T follicular helper cell (primary cell): ENCODE measurements around the gene RASA3.

ENCODE experiments used
- DNase-seq: peaks from one replicate; pipeline ENCODE4 v3.0.0-alpha.2; 2020; ENCODE audit warnings: low read depth

Gene RASA3

DNA sequence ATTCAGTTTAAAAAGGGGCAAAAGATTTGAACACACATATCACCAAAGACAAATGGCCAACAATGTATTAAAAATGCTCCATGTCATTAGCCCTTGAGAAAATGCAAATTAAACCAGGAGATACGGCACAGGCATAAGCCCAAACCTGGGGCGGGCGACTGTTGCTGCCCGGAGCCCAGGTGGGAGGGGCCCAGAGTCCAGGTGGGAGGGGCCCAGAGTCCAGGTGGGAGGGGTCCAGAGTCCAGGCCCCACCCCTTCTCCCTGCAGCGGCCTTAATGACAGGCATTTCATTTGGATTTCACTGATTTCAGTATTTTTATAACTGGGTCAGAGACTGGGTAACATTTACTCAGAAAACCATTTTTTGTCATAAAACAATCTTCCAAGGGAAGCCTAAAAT, 78.2 kb downstream of the RASA3 start:
- DNase-seq, result no peak

DNA sequence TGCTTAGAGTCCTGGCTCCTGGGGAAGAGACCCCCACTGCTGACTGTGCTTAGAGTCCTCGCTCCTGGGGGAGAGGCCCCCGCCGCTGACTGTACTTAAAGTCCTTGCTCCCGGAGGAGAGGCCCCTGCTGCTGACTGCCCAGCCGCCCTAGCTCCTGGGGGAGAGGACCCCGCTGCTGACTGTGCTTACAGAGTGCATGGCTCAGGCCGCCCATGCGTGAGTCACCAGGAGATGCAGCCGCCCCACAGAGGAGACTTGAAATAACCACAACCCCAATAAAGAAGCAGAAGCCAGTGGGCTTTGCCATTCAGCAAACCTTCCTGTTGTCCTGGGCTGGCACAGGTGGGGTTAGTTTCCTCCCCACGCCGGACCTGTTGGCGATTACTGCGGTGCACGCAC, 79.4 kb downstream of the RASA3 start:
- DNase-seq, result no peak

GRCh38 chr13:114050536-114051450, 81.6 kb downstream of the RASA3 start:
- DNase-seq, result no peak

- DNase-seq, result no peak
Measured at GRCh38 chr13:114049626-114050101, 82.8 kb downstream of the RASA3 start.

GRCh38 chr13:114049026-114049425, 83.4 kb downstream of the RASA3 start:
- DNase-seq, result no peak

- no peak for DNase-seq
Measured at GRCh38 chr13:114048443-114048842, 84.0 kb downstream of the RASA3 start.

DNA sequence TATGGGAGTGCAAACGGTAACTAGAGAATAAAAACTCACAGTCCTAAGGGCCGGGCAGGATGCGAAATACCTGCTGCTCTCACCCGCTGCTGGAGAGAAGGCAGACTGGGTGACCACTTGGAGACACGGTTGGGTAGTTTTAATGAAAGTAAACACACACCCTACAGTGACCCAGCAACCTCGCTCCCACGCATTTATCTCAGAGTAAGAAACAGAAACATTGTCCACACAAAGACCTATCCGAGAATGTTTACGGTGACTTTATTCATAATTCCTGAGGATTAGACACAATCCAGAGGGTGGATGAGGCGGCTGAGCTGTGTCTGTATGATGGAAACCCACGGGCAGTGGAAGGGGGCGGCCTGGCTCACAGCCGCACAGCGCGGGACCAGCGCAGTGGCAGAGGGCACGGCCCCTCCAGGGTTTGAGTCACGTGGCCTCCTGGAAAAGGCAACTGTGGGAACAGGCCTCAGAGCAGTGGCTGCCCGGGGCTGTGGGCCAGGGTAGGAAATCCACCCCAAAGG, 85.0 kb downstream of the RASA3 start:
- no peak for DNase-seq

DNA sequence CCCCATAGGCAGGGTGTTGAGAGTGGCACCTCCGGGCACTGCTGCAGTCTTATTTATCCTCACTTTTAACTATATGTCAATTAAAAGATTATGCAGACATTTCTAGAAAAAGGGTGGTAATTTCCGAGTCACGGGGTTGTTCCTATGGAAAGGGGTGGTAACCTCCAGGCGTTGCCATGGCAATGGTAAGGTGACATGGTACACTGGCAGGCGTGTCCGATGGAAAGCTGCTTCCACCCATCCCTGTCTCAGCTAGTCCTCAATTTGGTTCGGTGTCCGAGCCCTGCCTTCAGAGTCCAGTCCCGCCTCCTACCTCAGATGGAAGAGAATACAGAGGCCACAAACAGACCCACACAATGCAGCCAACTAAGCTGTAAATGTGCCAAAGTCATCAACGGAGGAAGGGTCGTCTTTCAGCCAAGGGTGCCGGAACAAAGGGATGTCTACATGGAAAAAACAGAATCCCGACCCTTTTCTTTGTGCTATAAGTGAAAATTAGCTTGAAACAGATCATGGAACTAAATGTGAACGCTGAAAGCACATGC, 85.9 kb downstream of the RASA3 start:
- no peak for DNase-seq

DNA sequence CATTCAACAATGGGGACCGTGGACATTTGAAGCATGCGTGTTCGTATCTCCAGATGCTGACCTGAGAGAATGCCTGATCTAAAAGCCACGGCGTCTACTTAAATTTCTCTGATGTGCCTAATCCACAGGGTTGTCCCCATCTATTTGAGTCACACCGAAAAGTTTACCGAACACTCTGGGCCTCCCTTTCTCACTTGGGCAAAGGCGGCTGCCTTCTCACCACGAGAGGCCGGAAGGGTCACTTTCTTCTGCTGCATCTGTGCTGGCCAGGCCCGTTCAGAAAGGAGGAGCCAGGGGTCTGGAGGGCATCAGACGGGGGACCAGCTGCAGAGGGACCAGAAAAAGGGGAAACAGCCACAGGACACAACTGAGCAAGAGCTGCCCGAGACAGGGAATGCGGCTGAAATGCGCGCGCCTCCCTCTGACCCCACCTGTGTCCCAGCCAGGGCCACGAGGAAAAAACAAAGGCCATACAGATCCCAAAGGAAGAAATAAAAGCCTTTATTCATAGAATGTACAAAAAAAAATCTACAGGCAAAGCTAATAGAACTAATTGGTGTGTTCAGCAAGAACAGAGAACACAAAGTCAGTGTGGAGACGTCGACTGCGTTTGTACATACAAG, 87.2 kb downstream of the RASA3 start:
- DNase-seq, result no peak

DNA sequence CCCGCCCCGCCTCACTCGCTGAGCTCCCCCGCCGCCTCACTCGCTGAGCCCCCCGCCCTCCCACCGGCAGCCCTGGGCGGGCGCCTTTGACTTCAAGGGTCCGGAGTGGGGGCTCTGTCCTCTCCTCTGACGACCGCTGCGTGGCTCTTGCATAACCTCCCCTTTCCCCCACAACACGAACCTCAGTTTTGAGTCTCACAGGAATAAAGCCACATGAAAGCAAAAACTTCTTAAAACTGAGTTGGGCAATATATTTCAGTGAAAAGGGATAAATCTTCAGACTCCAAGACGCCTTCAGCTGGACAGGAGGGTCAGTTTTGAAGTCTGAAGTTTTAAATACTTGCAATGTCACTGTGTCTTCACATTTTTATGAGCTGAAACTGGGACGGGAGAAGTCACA, 87.9 kb downstream of the RASA3 start:
- DNase-seq, result no peak

DNA sequence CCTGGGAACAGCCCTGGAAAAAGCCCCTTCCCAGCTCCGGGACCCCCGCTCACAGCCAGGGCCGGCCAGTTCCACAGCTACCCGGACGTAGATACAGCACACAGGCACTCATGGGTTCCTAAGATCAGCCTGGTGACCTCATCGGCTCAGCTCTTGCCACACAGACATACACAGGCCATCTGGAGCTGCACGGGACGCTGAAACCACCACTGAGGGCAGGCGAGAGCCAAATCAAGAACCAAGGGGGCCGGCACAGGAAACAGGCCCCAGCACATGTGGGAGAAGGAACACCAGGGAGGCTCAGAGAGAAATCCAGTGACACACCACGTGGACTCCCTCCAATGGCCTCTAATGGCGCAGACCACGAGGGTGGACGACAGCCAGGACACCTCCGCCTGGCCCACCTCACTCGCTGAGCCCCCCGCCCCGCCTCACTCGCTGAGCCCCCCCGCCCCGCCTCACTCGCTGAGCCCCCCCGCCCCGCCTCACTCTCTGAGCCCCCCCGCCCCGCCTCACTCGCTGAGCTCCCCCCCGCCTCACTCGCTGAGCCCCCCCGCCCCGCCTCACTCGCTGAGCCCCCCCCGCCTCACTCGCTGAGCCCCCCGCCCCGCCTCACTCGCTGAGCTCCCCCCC, 88.9 kb downstream of the RASA3 start:
- DNase-seq, result no peak

DNA sequence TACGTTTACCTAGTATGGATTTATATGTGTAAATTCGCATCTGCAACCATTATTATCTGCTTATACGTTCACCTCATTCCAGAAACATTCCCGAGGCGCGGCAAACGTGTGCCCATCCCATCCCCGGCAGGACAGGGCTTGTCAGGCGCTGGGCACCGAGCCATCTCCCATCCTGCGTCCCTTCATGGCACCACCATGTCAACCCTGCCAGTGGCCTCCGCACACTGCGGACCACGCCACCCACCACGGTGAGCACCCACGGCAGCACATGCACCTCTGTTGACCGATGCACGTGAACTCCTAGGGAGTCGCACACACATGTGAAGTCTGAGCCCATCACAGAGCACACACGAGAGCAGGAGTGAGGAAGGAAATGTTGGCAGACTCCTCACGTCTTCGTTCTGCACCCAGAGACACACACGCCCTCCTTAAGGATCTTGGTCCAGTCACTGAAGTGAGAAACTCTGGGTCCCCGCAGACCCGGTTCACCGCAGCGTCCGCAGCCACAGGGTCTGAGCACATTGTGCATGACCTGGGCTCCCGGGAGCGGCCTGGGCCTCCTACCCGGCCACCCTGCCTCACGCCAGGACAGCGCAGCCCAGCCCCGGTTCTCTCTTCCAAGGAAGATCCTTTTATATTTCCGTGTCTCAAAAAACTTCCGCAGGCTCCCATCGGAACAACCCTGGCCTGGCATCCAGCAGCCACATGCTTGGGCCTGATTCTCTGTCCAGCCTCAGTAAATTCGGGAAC, 90.2 kb downstream of the RASA3 start:
- DNase-seq, result no peak

DNA sequence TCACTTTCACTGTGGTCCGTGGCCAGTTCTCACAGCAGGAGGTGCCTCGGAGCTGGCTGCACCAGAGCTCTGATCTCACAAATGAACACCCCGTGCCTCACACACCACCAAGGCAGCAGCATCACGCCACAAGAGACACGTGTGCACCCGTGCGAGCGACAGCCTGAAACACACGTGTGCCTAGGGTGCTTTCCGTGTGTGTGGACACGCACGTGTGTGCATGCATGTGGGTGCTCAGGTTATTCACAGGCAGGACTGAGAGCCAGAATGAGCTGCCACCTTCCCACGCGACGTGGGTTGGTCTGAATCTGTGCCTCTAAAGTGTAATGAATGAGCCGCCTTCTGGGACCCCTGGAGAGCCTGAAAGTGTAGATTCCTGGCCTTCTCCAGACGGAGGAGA, 90.9 kb downstream of the RASA3 start:
- no peak for DNase-seq

GRCh38 chr13:114039471-114040141, 92.8 kb downstream of the RASA3 start:
- no peak for DNase-seq

DNA sequence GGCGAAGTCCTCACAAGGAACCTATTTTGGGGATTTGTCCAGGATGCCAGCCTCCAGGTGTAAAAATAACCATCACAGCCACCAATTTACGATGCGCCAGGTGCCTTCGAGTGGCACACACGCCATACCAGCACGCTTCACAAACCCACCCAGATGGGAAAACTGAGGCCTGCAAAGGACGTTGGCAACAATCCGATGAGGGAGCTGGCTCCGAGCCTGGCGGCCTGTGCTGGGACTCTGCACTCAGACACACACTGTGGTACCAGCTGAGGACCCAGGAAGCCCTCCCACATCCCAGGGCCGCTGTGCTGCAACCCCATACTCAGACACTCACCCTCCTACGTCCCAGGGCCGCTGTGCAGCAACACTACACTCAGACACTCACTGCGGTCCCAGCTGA, 93.5 kb downstream of the RASA3 start:
- no peak for DNase-seq

DNA sequence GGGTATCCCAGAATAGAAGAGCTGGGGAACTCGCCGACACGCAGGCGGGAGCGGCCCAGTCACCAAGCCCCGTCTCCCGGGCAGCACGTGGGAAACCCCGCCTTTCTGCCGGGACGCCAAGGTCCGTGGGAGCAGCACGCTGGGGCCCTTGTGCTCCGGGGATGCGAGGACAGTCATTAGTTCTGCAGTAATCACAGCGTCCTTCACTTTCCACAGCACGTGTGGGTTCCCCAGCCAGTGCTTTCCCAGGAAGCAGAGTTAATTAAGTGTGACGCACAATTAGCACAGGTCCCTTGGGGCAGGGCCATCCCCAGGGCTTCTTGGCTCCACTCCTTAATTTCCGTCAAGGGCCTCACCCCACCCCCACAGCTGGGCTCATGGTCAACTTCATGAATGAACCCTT, 94.2 kb downstream of the RASA3 start:
- no peak for DNase-seq

DNA sequence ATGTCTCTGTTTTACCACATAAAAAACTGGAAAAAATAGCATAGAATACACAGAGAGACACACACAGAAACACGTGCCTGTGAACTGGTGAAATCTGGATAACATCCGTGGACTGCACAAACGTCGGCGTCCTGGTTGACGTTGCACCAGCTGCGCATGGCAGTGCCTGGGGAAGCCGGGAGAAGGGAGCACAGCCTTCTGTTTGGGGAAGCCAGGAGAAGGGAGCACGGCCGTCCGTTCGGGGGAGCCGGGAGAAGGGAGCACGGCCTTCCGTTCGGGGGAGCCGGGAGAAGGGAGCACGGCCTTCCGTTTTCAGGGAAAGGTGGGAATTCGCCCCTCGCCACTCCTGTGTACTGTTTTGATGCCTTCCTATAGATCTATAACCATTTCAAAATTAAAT, 94.7 kb downstream of the RASA3 start:
- no peak for DNase-seq

DNA sequence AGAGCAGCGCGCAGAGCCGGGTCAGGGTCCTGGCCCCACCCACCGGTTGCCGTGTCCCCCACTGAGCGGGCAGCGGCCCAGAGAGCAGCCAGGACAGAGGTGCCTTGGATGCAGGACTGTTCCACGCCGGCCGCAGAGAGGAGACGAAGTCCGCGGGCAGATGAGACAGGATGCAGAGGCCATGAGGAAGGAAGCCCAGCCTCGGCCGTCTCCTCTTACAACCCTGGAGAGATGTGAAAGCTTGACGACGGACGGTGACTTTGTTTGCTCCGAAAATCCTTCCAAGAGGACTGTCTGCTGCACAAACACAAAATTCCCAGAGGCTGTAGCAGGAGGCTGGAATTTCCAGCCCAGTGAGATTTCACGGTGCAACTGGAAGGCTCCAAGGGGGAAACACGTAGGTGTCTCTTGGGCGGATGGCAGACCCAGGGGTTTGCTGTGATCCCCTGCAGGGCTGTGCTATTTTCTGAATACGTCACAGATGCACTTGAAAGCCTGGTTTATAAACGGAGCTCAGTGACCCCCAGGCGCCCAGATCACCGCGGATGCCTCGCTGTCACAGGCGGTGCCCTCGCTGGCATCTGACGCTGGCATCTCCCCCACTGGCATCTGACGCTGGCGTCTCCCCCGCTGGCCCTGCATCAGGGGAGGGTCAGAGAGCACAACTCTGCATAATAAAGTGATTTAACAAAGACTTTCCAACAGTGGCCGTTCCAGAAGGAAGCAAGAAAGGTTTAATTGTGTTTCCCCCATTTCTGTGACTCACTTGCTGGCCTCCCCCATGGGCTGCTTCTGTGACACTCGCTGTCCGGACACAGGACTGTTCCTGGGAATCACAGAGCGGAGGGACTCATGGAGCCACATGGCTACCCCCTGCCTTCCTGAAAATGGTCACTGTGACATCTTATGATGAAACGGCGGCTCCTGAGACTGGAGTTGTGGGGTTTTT, 96.6 kb downstream of the RASA3 start:
- no peak for DNase-seq

DNA sequence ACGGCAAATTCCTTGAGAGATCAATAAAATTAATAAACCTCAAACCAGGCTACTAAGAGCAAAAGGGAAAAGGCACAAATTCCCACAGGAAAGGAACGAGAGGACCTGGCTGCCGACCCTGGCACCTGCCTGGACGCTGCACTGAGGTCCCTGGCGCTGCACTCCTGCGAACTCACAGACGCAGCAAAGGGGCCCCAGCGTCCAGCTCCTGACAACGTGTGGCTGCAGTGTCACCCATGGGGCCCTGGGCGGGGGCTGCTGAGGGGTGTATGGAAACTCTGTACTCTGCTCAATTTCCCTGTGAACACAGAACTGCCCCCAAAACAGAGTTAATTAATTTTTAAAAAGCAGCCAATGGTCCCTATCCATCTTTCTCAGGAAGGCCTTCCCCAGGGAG, 97.2 kb downstream of the RASA3 start:
- DNase-seq, result no peak

DNA sequence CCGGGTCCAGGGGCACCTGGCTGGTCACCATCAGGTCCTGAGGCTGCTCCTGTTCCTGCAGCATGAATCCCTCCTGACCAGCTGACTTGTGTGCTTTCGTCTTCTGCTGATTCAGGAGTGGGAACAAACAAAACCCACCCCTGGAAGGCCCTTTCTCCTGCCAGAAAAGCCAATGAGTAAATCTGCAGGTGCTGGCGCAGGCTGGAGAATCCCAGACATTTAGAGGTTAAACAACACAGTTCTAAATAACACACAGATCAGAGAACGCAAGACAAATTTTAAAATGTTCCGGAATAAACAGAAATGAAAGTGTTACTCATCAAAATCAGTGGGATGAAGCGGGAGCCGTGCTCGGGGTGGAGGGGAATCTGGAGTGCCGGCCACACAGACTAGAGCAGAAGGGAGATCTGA, 97.9 kb downstream of the RASA3 start:
- no peak for DNase-seq
